ENCODE measurements around the gene ZNF423.

DNA sequence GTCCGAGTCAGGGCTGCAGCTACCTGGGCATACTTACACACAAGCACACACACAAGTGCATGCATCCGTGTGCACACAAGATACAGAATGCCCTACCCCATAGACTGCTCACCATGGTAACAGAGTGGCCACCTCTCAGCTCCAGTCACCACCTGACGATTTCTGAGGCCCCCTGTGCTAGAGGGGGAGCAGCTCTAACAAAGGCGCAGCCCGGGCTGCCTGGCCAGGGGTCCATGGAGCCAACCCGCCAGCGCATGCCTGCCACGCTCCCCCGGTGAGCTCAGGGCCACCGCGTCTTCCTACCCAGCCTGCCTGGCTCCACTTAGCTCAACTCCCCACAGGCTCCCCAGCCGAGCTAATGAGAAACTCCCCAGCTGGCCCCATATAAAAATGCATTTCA lies 75.5 kb downstream of the ZNF423 start:
- TF ChIP-seq, protein P1, sequence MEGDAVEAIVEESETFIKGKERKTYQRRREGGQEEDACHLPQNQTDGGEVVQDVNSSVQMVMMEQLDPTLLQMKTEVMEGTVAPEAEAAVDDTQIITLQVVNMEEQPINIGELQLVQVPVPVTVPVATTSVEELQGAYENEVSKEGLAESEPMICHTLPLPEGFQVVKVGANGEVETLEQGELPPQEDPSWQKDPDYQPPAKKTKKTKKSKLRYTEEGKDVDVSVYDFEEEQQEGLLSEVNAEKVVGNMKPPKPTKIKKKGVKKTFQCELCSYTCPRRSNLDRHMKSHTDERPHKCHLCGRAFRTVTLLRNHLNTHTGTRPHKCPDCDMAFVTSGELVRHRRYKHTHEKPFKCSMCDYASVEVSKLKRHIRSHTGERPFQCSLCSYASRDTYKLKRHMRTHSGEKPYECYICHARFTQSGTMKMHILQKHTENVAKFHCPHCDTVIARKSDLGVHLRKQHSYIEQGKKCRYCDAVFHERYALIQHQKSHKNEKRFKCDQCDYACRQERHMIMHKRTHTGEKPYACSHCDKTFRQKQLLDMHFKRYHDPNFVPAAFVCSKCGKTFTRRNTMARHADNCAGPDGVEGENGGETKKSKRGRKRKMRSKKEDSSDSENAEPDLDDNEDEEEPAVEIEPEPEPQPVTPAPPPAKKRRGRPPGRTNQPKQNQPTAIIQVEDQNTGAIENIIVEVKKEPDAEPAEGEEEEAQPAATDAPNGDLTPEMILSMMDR (IDR thresholded peaks at IDR 0.05) = no peak
- no peak for TF ChIP-seq POLR2A (IDR thresholded peaks at IDR 0.05)
